ENCODE measurements around the gene PIEZO1.
A peak's percentile ranks its signal among the peaks of the same experiment; 100 is the strongest.
"Not testable (repeated sequence)": the region's sequence is repeated elsewhere in the genome, so short reads cannot be mapped to it uniquely, and the experiment has no call there.

PIEZO1 gene

GRCh38 chr16:88804173-88804551, 19.1 kb upstream of the PIEZO1 start:
- DNase-seq, result no peak

GRCh38 chr16:88803264-88803987, 18.4 kb upstream of the PIEZO1 start, which contains the start of gene CDT1:
TSS of gene CDT1 (plus strand) at chr16:88803789. CDS start at chr16:88803832, 43 bp downstream.
- DNase-seq, result peak; percentile 84

GRCh38 chr16:88800277-88800592, 15.2 kb upstream of the PIEZO1 start:
- no peak for DNase-seq

- DNase-seq, result peak; percentile 86
These were observed 14.7 kb upstream of the PIEZO1 start for GRCh38 chr16:88799569-88800276.

- no peak for DNase-seq
These were observed 13.9 kb upstream of the PIEZO1 start for GRCh38 chr16:88798772-88799455.

GRCh38 chr16:88798073-88798472, 13.1 kb upstream of the PIEZO1 start:
- DNase-seq, result no peak

GRCh38 chr16:88796278-88796677, 11.3 kb upstream of the PIEZO1 start:
- DNase-seq, result no peak

GRCh38 chr16:88793251-88793954, 8.4 kb upstream of the PIEZO1 start:
- DNase-seq, result no peak

- DNase-seq, result no peak
These were observed 7.7 kb upstream of the PIEZO1 start for GRCh38 chr16:88792668-88793250.

- DNase-seq, result no peak
These were observed 7.1 kb upstream of the PIEZO1 start for GRCh38 chr16:88792078-88792550.

GRCh38 chr16:88790312-88791211, 5.5 kb upstream of the PIEZO1 start:
- DNase-seq, result peak; percentile 85

GRCh38 chr16:88789594-88789993, 4.6 kb upstream of the PIEZO1 start:
- DNase-seq, result peak; percentile 43

GRCh38 chr16:88788749-88789148, 3.7 kb upstream of the PIEZO1 start:
- not testable (repeated sequence) for DNase-seq

GRCh38 chr16:88787579-88788314, 2.7 kb upstream of the PIEZO1 start:
- DNase-seq, result no peak

GRCh38 chr16:88784856-88785105, 239 bp downstream of the PIEZO1 start:
- no peak for DNase-seq

- DNase-seq, result peak; percentile 42
These were observed 755 bp downstream of the PIEZO1 start for GRCh38 chr16:88784074-88784855.

GRCh38 chr16:88783391-88784073, 1.5 kb downstream of the PIEZO1 start:
- DNase-seq, result no peak

GRCh38 chr16:88782454-88783390, 2.3 kb downstream of the PIEZO1 start:
- no peak for DNase-seq
